CD4-positive, alpha-beta T cell treated with Interleukin-4 for 4 hours (primary cell): Measurements from ENCODE around the gene ANKDD1B.
"Not testable (repeated sequence)": the region's sequence is repeated elsewhere in the genome, so short reads cannot be mapped to it uniquely, and the experiment has no call there.

Experiments used
- DNase-seq: peaks from one replicate; pipeline ENCODE4 v3.0.0-alpha.2; 2020

ANKDD1B gene

DNA sequence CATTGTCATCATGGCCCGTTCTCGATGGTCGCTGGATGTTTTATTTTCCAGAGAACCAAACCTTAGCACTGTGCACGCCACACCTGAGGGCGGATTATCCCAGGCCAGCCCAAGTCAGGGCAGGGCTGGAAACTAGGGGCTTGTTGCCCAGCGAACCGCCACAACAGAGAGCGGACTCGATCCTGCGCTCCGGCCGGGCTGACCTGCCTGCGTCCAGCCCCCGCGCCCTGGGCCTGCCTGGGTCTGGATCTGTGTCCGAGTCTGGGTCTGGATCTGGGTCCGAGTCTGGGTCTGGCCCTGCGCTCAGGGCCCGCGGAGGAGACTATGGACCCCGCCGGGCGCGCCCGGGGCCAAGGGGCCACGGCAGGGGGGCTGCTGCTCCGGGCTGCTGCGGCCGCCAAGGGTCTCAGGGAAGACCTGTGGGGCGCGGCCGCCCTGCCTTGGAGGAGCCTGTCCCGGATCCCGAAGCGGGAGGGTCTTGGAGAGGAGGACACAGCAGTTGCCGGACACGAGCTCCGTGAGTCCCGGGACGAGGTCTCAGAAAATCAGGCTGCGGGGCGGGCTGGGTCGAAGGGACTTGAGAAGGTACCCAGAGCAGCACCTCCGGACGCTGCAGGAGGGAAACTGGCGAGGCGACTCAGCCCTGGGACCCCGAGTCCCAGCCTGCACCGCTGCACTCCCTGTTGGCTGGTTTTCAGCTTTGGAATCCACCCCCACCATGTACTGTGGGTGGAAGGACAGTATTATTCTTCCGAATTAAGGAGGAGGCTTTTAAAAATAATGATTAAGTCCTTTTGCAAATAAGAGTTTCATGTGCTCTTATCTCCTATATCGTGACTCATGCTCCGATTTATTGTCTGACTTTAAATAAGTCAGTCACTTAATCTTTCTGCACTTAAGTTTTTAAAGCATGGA is at the start of gene ANKDD1B:
ANKDD1B (plus strand) TSS at position 143 of the 915 bp plus-strand sequence; CDS start at position 325, 182 bp downstream.
- no peak for DNase-seq

GRCh38 chr5:75565991-75566709 is 45.1 kb upstream of the ANKDD1B start:
- DNase-seq: not testable (repeated sequence)

GRCh38 chr5:75566710-75567309 is 44.4 kb upstream of the ANKDD1B start:
- peak; percentile 75 for DNase-seq

DNA sequence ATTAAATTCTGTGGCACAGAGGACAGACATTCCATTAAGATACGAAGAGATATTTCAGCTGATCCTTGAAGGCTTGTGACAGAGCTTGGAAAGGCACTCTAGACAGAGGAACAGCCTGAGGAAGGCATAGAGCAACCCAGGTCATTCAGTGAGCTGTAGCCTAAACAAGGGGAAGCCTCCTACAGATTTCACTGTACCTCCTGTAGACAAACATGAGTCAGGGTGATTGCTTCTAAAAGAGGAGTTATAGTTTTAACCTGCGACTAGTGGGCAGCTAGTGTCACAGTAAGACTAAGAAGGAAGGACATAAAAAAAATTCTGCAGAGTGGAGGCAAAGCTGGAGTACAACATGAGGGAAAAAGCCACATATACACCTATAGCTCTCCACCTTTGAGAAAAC is 43.5 kb upstream of the ANKDD1B start:
- DNase-seq: no peak

- no peak for DNase-seq
Measured at GRCh38 chr5:75568202-75568601, 43.1 kb upstream of the ANKDD1B start.

- no peak for DNase-seq
Measured at GRCh38 chr5:75571547-75571946, 39.7 kb upstream of the ANKDD1B start.

DNA sequence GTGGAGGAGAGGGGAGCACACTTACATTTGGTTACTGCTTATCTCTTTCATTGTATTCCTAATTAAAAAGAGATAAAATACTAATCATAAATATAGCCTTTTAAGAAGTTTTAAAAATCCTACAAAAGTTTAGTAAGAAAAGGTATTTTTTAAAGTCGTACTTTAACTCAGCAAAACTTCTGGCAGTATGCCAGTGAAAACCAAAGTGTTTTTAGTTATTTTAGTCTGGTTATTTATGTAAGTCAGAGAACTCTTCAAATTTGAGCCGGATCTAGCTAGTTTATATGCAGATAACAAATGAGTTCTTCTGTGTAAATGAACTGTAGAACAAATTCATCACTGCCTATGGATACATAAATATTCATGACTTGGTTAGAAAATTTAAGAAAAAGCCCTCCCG is 36.5 kb upstream of the ANKDD1B start:
- no peak for DNase-seq

DNA sequence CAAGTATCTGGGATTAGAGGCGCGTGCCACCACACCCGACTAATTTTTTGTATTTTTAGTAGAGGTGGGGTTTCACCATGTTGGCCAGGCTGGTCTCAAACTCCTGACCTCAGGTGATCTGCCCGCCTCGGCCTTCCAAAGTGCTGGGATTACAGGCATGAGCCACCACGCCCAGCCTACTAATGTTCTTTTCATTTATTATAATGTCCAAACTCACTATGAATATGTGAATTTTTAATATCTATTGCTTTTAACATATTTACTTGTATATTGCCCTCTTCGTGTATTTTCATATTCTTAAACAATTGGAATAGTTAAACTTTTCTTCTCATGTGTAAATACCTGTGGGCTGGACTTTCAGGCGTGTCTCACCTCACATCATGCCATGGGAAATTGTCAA is 33.0 kb upstream of the ANKDD1B start:
- not testable (repeated sequence) for DNase-seq

DNA sequence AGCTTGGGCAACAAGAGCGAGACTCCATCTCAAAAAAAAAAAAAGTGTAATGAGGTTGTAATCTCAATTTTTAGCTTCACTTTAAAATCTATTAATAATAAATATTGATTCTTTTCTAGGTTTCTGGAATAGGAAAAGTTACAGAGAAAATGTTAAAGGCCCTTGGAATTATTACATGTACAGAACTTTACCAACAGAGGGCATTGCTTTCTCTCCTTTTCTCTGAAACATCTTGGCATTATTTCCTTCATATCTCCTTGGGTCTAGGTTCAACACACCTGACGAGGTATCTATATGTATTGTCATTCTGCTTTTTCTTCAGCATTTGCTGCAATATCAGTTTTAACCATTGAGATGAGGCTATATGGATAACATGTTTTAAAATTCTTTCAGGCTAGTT is 26.6 kb upstream of the ANKDD1B start:
- no peak for DNase-seq

- DNase-seq: no peak
Measured at GRCh38 chr5:75588666-75589065, 22.6 kb upstream of the ANKDD1B start.

- no peak for DNase-seq
Measured at GRCh38 chr5:75600535-75600934, 10.7 kb upstream of the ANKDD1B start.

GRCh38 chr5:75601567-75601966 is 9.7 kb upstream of the ANKDD1B start:
- no peak for DNase-seq

- DNase-seq: no peak
Measured at GRCh38 chr5:75601996-75602395, 9.3 kb upstream of the ANKDD1B start.

GRCh38 chr5:75603371-75603770 is 7.9 kb upstream of the ANKDD1B start:
- no peak for DNase-seq

DNA sequence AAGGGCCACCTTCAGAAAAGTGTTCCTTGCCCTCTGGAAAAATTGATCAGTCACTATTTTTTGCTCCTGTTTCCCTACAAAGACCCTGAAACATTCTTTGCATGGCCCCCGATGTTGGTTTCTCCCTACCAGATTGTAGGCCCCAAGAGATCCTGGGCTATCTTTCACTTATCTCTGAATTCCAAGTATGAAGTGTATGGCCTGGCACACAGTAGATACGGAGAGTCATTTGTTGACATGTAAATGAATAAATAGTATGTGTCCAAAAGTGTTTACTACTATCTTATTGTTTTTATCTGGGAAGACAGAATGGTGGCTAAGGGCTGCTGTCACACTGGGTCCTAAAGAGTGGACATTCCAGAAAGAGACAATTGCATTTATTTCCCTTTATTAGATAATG is 7.4 kb upstream of the ANKDD1B start:
- DNase-seq: no peak

GRCh38 chr5:75607341-75607740 is 3.9 kb upstream of the ANKDD1B start:
- not testable (repeated sequence) for DNase-seq

DNA sequence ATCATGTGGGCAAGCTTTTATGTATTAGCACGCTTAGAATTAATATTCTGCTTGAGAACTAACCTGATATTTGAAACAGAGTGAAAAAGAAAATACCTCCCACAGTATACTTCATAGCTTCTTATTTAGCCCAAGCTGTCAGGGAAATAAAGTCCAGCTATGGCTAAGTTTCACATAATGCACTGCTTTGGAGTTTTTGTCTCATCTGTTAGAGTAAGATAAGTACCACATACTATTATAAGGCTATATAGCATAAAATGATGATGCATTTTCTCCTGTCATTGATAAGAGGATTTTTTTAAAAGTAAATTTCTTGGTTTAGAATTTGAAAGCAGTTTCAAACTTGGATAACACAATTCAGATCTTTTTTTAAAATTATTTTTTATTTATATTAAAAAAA is 2.4 kb upstream of the ANKDD1B start:
- DNase-seq: no peak

GRCh38 chr5:75610201-75610600 is 1.1 kb upstream of the ANKDD1B start:
- no peak for DNase-seq

- DNase-seq: not testable (repeated sequence)
Measured at GRCh38 chr5:75610859-75611310, 368 bp upstream of the ANKDD1B start.

- DNase-seq: no peak
Measured at GRCh38 chr5:75612226-75612569, 945 bp downstream of the ANKDD1B start.

GRCh38 chr5:75612901-75613300 is 1.6 kb downstream of the ANKDD1B start:
- no peak for DNase-seq

GRCh38 chr5:75614176-75614575 is 2.9 kb downstream of the ANKDD1B start:
- no peak for DNase-seq

DNA sequence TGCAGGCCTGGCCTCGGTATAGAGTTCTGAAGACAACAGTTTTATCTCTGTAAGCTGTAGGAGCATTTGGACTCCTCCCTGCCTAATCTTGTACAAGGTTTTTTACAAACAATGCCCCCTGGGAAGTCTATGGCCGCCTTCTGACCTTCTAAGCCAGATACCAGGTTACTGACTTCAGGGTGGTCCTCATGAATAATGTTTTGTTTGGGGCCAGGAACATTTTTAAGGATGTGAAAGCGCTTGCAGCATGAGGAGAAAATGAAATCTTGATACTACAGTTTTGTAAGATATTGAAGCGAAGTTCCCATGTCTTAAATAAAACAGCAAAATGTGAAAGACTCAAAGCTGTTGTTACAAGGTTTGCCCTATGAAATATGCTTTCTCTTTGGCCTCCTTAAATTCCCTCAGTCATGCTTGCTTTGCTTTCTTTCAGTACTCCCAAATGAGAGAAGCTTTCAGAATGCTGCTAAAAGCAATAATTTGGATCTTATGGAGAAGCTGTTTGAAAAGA is 5.2 kb downstream of the ANKDD1B start:
- DNase-seq: no peak
